HG03025 (cell line): Measurements from ENCODE around the gene RPUSD2.

Experiments used
- ATAC-seq: cut with Tn5 transposase; IDR thresholded peaks from one replicate; pipeline ENCODE4 v1.9.1; 2021; ENCODE audit warnings: mild to moderate bottlenecking, moderate library complexity; ENCODE audit not compliant: unreplicated experiment, low FRiP score

The RPUSD2 gene

DNA sequence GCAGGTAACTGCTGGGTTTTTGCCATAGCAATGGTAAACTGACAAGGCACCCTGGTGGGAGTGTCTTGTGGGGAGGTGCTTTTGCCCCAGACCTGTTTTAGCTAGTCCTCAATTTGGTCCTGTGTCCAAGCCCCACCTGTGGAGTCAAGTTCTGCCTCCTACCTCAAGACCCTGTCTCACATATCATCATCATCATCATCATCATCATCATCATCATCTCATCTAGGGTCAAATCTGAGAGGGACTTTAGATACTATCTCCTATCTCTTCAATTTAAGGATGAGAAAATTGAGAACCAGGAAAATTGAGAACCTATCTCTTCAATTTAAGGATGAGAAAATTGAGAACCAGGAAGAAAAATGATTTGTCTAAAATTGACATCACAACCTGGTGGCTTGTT, 34.8 kb downstream of the RPUSD2 start:
- ATAC-seq = no peak

DNA sequence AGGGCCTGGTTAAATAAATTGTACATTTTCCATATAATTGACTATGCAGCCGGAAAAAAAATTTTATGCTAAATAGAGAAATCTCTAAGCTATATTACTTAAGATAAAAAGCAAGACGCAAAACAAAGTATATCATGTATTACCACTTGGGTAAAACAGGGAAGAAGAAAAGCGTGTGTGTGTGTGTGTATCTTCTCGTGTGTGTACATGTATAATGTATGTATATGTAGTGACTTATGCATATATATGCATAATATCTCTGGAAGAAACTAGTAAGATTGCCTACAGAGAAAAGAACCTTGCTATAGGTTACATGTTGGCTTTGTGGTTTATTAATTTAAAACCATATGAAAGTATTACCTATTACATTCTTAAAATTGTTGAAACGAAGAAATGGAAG, 44.0 kb downstream of the RPUSD2 start:
- ATAC-seq = no peak

DNA sequence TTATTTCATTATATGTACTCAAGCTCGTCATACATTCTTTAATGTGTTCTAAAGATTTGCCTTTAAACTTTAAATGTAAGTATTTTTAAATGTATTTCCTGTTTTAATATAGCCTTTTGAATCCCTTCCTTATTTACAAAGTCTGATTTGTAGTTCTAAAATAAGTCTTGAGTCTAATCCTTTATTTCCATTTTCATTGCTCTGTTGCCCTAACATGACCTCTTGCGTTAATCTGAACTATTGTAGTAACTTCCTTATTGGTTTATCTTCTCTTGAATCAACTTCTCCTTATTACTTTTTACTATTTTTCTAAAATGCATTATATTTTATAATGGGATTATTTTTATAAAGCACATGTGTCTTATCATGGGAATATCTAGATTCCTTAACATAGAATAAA, 48.9 kb downstream of the RPUSD2 start:
- ATAC-seq = no peak

DNA sequence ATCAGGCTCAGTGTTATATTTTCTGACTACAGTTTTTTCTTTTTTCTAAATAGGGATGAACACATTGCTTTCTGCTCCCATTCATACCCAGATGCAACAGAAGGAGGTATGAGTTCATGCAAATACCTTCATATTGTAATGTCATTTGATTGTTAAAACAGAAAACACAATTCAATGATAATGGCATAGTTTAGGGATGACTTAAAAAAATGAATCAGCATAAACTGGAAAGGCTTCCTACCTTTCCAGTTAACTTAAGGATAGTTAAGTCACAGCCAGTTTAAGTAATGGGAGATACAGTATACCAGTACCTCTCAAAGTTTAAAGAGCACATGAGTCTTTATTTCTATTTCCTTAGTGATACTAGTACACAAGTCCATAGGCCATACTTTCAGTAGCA, 49.8 kb downstream of the RPUSD2 start:
- ATAC-seq = no peak

GRCh38 chr15:40623361-40623760, 54.3 kb downstream of the RPUSD2 start:
- ATAC-seq = no peak
